HG03095 (cell line): ENCODE measurements around the gene SPPL3.
A peak's percentile ranks its signal among the peaks of the same experiment; 100 is the strongest.
"Not testable (repeated sequence)": the region's sequence is repeated elsewhere in the genome, so short reads cannot be mapped to it uniquely, and the experiment has no call there.

ENCODE experiments used
- ATAC-seq: cut with Tn5 transposase; IDR thresholded peaks from one replicate; pipeline ENCODE4 v1.9.1; 2021; ENCODE audit warnings: moderate library complexity; ENCODE audit not compliant: unreplicated experiment

Gene SPPL3

DNA sequence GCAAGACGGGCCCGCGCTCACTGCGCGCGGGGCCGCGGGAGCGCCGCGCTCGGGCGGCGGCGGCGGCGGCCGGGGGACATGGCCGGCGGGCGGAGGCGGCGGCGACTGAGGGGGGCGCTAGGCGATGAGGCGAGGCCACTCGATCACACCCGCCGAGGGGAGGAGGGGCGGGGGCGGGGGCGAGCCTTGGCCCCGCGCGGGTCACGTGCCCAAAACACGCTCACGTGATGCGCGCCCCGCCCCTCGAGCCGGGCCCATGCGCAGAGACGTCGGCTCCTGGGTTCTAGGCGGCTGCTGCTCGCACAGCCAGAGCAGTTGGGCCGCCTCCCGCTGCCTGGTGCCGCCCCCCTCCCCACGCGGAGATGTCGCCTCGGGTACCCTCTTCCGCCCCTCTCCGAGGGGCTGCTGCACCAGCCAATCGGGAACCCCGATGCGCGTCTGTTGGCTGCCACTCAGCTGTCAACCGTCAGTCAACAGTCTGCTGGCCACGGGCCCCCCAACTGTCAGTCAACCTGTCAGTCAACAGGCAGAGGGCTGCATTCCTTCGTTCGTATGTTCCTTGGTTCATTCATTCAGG is at the start of gene SPPL3:
SPPL3 (minus strand) TSS at position 162 of the 577 bp plus-strand sequence. CDS start 491 bp downstream, outside the sequence.
- ATAC-seq: peak; percentile 51

DNA sequence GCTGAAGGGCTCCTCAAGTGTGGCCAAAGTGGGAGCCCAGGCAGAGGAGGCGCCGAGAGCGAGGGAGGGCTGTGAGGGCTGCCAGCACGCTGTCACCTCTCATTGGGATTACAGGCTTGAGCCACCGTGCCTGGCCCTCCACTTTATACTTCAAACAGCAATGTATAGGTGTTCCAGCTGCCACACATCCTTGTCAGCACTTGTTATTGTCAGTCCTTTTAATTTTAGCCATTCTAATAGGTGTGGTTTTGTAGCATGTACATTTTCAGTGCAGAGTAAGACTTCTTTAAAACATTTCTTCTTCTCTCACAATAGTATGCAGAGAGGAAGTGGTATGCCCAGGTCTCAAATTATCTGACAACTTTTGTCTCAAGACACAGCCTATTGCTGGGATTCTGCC is 46.6 kb upstream of the SPPL3 start:
- no peak for ATAC-seq

DNA sequence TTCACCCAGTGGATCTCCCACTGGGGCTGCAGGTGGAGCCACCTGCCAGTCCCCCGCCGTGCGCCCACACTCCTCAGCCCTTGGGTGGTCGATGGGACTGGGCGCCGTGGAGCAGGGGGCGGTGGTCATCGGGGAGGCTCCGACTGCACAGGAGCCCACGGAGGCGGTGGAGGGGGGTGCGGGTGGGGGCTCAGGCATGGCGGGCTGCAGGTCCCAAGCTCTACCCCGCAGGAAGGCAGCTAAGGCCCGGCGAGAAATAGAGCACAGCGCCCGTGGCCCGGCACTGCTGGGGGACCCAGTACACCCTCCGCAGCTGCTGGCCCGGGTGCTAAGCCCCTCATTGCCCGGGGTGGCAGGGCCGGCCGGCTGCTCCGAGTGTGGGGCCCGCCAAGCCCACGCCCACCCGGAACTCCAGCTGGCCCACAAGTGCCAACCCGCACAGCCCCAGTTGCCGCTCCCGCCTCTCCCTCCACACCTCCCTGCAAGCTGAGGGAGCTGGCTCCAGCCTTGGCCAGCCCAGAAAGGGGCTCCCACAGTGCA is 46.2 kb upstream of the SPPL3 start:
- not testable (repeated sequence) for ATAC-seq

DNA sequence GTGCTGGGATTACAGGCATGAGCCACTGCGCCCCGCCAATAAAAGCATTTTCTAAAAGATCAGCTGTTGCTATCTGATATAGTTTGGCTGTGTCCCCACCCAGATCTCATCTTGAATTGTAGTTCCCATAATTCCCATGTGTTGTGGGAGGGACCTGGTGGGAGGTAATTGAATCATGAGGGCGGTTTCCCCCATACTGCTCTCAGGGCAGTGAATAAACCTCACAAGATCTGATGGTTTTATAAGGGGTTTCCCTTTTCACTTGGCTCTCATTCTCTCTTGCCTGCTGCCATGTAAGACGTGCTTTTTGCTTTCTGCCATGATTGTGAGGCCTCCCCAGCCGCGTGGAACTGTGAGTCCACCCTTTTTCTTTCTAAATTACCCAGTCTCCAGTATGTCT is 41.4 kb upstream of the SPPL3 start:
- ATAC-seq: not testable (repeated sequence)

- ATAC-seq: no peak
Observed at GRCh38 chr12:120944645-120945217, 40.6 kb upstream of the SPPL3 start.

- ATAC-seq: no peak
Observed at GRCh38 chr12:120943482-120943881, 39.3 kb upstream of the SPPL3 start.

DNA sequence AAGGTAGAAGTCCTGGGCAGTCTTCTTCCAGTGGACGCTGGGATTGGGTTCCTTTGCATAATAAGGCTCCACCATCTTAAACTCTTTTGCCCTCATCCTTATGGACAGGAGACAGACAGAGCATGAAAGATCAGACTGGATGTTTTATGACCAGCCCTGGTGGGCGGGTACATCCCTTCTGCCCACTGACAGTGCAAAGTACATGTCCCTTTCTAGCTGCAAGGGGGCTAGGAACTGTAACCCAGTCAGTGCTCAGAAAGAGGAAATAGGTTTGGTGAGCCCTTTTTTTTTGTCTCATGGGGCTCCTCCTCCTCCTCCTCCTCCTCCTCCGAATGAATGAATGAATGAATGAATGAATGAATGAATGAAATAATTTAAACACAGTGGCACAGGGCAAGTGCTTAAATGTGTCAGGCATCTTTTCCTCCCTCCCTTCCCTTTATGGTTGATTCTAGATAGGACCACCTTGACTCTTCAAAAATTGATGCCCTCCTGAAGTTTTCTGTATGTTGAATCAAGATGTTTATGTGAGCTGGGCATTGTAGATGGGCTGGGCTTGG is 37.8 kb upstream of the SPPL3 start:
- ATAC-seq: no peak

DNA sequence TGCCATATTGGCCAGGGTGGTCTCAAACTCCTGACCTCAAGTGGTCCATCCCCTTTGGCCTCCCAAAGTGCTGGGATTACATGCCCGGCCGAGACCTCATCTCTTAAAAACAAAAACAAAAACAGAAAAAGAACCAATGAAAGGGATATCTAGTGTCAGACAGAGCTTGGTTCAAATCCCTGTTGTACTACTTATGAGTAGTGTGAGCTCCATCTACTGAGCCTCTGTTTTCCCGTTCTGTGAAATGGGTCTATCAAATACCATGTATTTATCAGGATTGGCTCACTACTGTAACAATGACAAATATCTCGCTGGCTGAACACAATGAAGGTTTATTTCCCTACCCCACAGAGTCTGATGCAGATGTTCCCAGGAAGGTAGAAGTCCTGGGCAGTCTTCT is 37.3 kb upstream of the SPPL3 start:
- no peak for ATAC-seq

- ATAC-seq: no peak
Observed at GRCh38 chr12:120940799-120941198, 36.6 kb upstream of the SPPL3 start.

DNA sequence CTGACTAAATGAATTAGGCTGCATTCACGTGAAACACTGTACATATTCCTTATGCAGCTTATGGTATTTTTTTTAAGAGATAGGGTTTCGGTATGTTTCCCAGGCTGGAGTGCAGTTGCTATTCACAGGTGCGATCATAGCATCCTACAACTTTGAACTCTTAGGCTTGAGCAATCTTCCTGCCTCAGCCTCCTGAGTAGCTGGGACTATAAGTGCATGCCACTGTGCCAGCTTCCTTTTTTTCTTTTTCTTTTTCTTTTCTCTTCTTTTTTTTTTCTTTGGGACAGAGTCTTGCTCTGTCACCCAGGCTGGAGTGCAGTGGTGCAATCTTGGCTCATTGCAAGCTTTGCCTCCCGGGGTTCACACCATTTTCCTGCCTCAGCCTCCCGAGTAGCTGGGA is 35.8 kb upstream of the SPPL3 start:
- no peak for ATAC-seq

GRCh38 chr12:120939523-120939922 is 35.4 kb upstream of the SPPL3 start:
- ATAC-seq: no peak

DNA sequence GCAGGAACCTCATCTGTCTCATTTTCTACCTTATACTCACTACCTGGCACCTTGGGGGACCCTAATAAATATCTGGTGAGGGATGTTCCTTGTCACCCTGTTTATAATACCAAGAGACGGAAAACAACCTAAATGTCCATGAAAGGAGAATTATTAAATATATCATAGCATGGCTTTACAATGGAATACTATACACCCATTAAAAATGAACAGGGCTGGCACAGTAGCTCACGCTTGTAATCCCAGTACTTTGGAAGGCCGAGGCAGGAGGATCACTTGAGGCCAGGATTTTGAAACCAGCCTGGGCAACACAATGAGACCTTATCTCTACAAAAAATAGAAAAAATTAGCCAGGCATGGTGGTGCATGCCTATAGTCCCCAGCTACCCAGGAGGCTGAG is 34.3 kb upstream of the SPPL3 start:
- no peak for ATAC-seq

GRCh38 chr12:120936197-120936596 is 32.0 kb upstream of the SPPL3 start:
- no peak for ATAC-seq

GRCh38 chr12:120933786-120934185 is 29.6 kb upstream of the SPPL3 start:
- no peak for ATAC-seq

DNA sequence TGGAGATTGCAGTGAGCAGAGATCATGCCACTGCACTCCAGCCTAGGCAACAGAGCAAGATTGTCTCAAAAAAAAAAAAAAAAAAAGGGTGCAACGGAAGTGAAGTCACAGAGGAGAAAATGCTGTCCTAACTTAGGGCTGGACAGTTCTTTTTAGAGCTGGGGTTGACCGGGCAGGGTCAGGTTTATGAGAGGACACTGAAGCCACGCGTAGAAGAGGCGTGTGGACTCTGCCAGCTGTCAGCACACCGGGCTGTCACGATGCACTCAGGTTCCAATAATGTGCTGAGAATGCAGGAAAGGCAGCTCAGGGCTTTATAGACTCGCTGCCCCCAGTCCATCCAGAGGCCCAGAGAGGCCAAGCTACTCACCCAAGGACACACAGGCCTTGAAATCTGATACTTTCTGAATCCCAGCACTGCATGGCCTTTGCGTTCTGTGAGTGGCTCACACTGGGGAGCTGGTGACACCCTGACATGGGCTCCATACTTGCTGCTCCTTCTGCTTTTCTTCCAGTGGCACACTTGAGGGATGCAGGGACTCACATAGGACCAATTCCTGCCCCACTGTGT is 28.9 kb upstream of the SPPL3 start:
- ATAC-seq: no peak

GRCh38 chr12:120932058-120932457 is 27.9 kb upstream of the SPPL3 start:
- no peak for ATAC-seq

GRCh38 chr12:120930032-120930431 is 25.9 kb upstream of the SPPL3 start:
- ATAC-seq: no peak

GRCh38 chr12:120928864-120929652 is 24.9 kb upstream of the SPPL3 start:
- ATAC-seq: no peak

DNA sequence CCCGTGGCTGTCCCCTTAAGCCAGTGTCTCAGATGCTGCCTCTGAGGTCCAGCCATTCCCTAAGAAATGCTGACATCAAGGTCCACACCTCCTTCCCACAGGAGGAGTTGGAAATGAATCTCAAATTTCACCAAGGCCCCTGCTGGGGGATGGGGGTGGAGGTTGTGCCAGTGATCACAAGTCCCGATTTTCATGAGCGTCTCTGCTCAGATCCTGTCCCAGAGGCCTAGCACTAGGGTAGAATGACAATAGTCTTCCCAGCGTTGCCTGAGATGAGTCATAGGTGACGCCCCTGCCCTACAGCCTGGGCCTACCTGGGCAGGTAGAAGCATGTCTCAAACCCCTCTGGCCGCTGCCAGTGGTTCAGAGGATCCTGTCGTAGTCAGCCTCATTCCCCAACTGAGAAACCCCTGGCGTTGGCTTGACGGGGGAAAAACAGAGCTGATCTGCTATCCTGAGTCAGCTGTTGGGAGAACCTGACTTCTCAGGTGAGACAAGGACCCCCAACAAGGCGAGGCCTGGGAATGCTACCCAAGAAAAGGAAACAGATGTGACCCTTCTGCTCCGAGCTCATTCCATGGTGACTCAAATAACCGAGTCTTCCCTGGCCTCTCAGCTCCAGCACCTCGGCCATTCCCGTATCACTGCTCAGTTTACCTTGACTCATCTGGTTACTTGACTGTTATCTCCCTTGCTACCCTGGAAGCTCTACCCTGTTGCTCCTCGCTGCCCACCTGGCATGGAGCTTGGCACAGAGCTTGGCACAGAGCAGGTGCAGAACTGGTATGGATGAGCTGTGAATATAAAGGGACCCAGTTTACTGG is 21.8 kb upstream of the SPPL3 start:
- ATAC-seq: no peak

DNA sequence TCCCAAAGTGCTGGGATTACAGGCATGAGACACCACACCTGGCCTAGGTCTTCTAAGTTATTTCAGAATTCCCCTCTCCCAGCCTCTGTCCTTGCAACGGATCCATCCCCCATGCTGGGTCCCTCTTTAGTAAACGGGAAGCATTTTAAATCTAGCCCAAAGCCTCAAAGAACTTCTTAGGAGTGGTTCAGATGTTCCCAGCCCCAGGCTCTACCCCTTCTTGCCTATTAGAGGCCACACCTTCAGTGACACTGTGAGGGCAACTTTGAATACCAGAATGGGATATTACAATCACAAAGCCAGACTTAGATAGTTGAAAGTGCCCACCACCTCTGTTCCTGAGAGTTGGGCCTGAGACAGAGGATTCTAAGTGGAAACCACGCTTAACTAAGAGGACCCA is 18.1 kb upstream of the SPPL3 start:
- ATAC-seq: no peak

DNA sequence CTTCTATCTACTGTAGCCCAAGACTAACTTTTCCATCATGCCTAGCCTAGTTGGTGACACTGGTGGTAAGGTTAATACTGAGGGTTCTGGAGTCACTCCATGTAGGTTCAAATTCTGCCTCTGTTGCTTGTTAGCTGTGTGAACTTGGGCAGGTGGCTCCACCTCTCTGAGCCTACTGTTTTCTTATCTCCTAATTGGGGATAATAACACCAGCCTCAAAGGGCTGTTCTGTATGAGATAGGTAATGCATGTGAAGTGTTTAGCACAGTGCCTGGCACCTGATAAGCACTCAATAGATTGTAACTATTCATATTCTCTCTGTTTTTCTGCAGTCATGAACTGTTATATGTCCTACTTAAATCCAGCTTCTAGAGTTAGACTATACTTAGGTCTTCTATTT is 17.5 kb upstream of the SPPL3 start:
- ATAC-seq: no peak
